CD8-positive, alpha-beta memory T cell (primary cell): ENCODE measurements around the gene HS3ST3B1. TPM values are rescaled to one million over a fixed set of nuclear protein-coding genes. Genes with fewer than 3 reads are reported as not detected.

Experiments used
- CTCF ChIA-PET: fragments of 350-600 bp; sonication (Branson Sonifier 250); formaldehyde crosslinking; loops from one replicate; lab custom pipeline; 2021; ENCODE audit warnings: antibody characterized with exemption; lab: Charles Lee
- POLR2A ChIA-PET: fragments of 350-600 bp; sonication (Branson Sonifier 250); formaldehyde crosslinking; loops from one replicate; lab custom pipeline; 2021; ENCODE audit warnings: antibody characterized with exemption; lab: Charles Lee
- DNase-seq, 5 donors: peaks; one replicate each; pipeline versions ENCODE4 v3.0.0 to v3.0.0-alpha.2; 2020 to 2022; ENCODE audit warnings: mixed read lengths in 1 of 5
- H3K27ac ChIP-seq: one replicate; pipeline ENCODE4 v1.7.0; 2013; ENCODE audit warnings: low read depth, mild to moderate bottlenecking, low read length, moderate library complexity
- H3K27me3 ChIP-seq: 2 replicates; pipeline ENCODE4 v1.7.0; 2013; ENCODE audit warnings: low read length, mild to moderate bottlenecking; ENCODE audit not compliant: insufficient read depth, poor library complexity, severe bottlenecking
- H3K36me3 ChIP-seq: 2 replicates; pipeline ENCODE4 v1.7.0; 2013; ENCODE audit warnings: mild to moderate bottlenecking, low read length, moderate library complexity; ENCODE audit not compliant: insufficient read depth
- H3K4me1 ChIP-seq: 2 replicates; pipeline ENCODE4 v1.7.0; 2013; ENCODE audit warnings: mild to moderate bottlenecking, low read length, moderate library complexity; ENCODE audit not compliant: insufficient read depth
- H3K4me3 ChIP-seq: 2 replicates; pipeline ENCODE4 v1.7.0; 2013; ENCODE audit warnings: mild to moderate bottlenecking, low read length
- H3K9me3 ChIP-seq: 2 replicates; pipeline ENCODE4 v1.7.0; 2013; ENCODE audit warnings: mild to moderate bottlenecking, low read length
- H3K27ac Mint-ChIP-seq, 8 donors: one replicate each; pipeline ENCODE4 v1.8.0; 2020 to 2021; ENCODE audit warnings: mixed read lengths in 8 of 8, mild to moderate bottlenecking in 6 of 8, inconsistent platforms in 3 of 8, moderate library complexity in 3 of 8
- H3K27me3 Mint-ChIP-seq, 2 donors: one replicate each; pipeline ENCODE4 v1.8.0; 2020 to 2021; ENCODE audit warnings: mixed read lengths in 2 of 2, mild to moderate bottlenecking in 1 of 2, moderate library complexity in 1 of 2
- H3K36me3 Mint-ChIP-seq, 3 donors: one replicate each; pipeline ENCODE4 v1.8.0; 2020 to 2021; ENCODE audit warnings: mixed read lengths in 3 of 3, inconsistent platforms in 1 of 3, mild to moderate bottlenecking in 1 of 3
- H3K4me1 Mint-ChIP-seq, 3 donors: one replicate each; pipeline ENCODE4 v1.8.0; 2020 to 2021; ENCODE audit warnings: mixed read lengths in 3 of 3, inconsistent platforms in 1 of 3, mild to moderate bottlenecking in 1 of 3
- H3K4me3 Mint-ChIP-seq, 7 donors: one replicate each; pipeline ENCODE4 v1.8.0; 2020 to 2021; ENCODE audit warnings: mixed read lengths in 7 of 7, mild to moderate bottlenecking in 6 of 7, moderate library complexity in 4 of 7, inconsistent platforms in 2 of 7
- H3K9me3 Mint-ChIP-seq, 5 donors: one replicate each; pipeline ENCODE4 v1.8.0; 2020 to 2022; ENCODE audit warnings: mixed read lengths in 5 of 5, mild to moderate bottlenecking in 3 of 5, moderate library complexity in 2 of 5, inconsistent platforms in 1 of 5
- polyA plus RNA-seq: library from polyadenylated mRNA; unstranded; fragments of 300-500 nt; fragmentation: Illumina TruSeq; gene quantifications from one replicate; pipeline ENCODE4 v1.2.3, GENCODE V29; 2021
- total RNA-seq, 2 experiments: library from RNA; stranded (reverse); gene quantifications; one replicate each; pipeline ENCODE4 v1.2.3, GENCODE V29; 2021

Gene HS3ST3B1
- total and polyA plus RNA-seq, 3 experiments from 2014 or later, result 5.5 to 11.0 (median 6.0) TPM

- Mint-ChIP-seq H3K4me3 (peak overlapping the region; percentile 18 to 75 (median 41)), H3K27ac (peak overlapping the region in 6 of 8 donors; percentile 18 to 87 (median 66)), H3K36me3 (peaks cover 4 to 36% (median 9%) of the 10 kb centered on the region in 3 donors), H3K4me1 (peaks cover 50 to 74% (median 65%) of the 10 kb centered on the region in 3 donors), H3K9me3 (no peaks in the 10 kb centered on the region), H3K27me3 (peaks cover 0 to 5% of the 10 kb centered on the region in 2 donors)
- Histone ChIP-seq H3K4me3 (no peak overlapping the region), H3K9me3 (no peaks in the 10 kb centered on the region), H3K27me3 (no peaks in the 10 kb centered on the region), H3K27ac (no peak overlapping the region), H3K4me1 (peaks cover 27% of the 10 kb centered on the region), H3K36me3 (no peaks in the 10 kb centered on the region)
- no peak for DNase-seq
- POLR2A ChIA-PET, result no interaction called here
- CTCF ChIA-PET, result interaction anchor here (0.8 kb wide), 1 partner anchor 9 kb away, joined by 3 read pairs; no protein-coding TSS in a partner anchor
These were observed 9.7 kb downstream of the HS3ST3B1 start for GRCh38 chr17:14310605-14311004.

DNA sequence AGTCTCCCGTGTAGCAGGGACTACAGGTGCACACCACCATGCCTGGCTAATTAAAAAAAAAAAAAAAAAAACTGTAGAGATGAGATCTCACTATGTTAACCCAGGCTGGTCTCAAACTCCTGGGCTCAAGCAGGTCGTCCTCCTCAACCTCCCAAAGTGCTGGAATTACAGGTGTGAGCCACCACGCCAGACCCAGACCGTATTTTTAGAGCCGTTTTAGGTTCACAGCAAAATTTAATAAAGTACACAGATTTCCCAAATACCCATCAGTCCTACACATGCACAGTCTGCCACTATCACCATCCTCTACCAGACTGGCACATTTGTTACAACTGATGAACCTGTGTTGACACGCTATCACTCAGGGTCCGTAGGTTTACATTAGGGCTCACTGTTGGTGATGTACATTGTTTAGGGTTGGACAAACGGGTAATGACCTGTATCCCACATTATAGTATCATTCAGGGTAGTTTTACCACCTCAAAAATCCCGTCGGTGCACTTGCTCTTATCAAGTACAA is 10.4 kb downstream of the HS3ST3B1 start:
- Histone ChIP-seq H3K27ac (no peak overlapping the region), H3K36me3 (no peaks in the 10 kb centered on the region), H3K27me3 (no peaks in the 10 kb centered on the region), H3K4me1 (peaks cover 26% of the 10 kb centered on the region), H3K9me3 (no peaks in the 10 kb centered on the region), H3K4me3 (no peak overlapping the region)
- H3K27me3 Mint-ChIP-seq, result peaks cover 0 to 5% of the 10 kb centered on the region in 2 donors
- peaks cover 48 to 74% (median 64%) of the 10 kb centered on the region in 3 donors for H3K4me1 Mint-ChIP-seq
- no peak for DNase-seq
- peak overlapping the region in 2 of 7 donors; percentile 36 to 48 for H3K4me3 Mint-ChIP-seq
- peaks cover 4 to 39% (median 9%) of the 10 kb centered on the region in 3 donors for H3K36me3 Mint-ChIP-seq
- peak overlapping the region in 4 of 8 donors; percentile 18 to 37 (median 29) for H3K27ac Mint-ChIP-seq
- H3K9me3 Mint-ChIP-seq, result no peaks in the 10 kb centered on the region
- ChIA-PET CTCF (no interaction called here), POLR2A (no interaction called here)

- Histone ChIP-seq H3K27me3 (no peaks in the 10 kb centered on the region), H3K4me3 (no peak overlapping the region), H3K4me1 (peaks cover 25% of the 10 kb centered on the region), H3K27ac (no peak overlapping the region), H3K9me3 (no peaks in the 10 kb centered on the region), H3K36me3 (no peaks in the 10 kb centered on the region)
- CTCF ChIA-PET, result no interaction called here
- Mint-ChIP-seq H3K9me3 (no peaks in the 10 kb centered on the region), H3K4me1 (peaks cover 51 to 75% (median 66%) of the 10 kb centered on the region in 3 donors), H3K27me3 (peaks cover 0 to 5% of the 10 kb centered on the region in 2 donors), H3K36me3 (peaks cover 4 to 41% (median 9%) of the 10 kb centered on the region in 3 donors), H3K4me3 (peak overlapping the region in 1 of 7 donors; percentile 36), H3K27ac (peak overlapping the region in 5 of 8 donors; percentile 18 to 64 (median 29))
- no peak for DNase-seq
- POLR2A ChIA-PET, result interaction anchor here (0.6 kb wide), 1 partner anchor 1901 kb away, joined by 5 read pairs; no protein-coding TSS in a partner anchor
These were observed 11.1 kb downstream of the HS3ST3B1 start for GRCh38 chr17:14311981-14312380.

GRCh38 chr17:14312522-14312921 is 11.6 kb downstream of the HS3ST3B1 start:
- H3K4me1 Mint-ChIP-seq, result peaks cover 56 to 79% (median 71%) of the 10 kb centered on the region in 3 donors
- POLR2A ChIA-PET, result interaction anchor here (0.6 kb wide), 1 partner anchor 1901 kb away, joined by 5 read pairs; no protein-coding TSS in a partner anchor
- CTCF ChIA-PET, result interaction anchor here (1.2 kb wide), 1 partner anchor 9 kb away, joined by 3 read pairs; no protein-coding TSS in a partner anchor

DNA sequence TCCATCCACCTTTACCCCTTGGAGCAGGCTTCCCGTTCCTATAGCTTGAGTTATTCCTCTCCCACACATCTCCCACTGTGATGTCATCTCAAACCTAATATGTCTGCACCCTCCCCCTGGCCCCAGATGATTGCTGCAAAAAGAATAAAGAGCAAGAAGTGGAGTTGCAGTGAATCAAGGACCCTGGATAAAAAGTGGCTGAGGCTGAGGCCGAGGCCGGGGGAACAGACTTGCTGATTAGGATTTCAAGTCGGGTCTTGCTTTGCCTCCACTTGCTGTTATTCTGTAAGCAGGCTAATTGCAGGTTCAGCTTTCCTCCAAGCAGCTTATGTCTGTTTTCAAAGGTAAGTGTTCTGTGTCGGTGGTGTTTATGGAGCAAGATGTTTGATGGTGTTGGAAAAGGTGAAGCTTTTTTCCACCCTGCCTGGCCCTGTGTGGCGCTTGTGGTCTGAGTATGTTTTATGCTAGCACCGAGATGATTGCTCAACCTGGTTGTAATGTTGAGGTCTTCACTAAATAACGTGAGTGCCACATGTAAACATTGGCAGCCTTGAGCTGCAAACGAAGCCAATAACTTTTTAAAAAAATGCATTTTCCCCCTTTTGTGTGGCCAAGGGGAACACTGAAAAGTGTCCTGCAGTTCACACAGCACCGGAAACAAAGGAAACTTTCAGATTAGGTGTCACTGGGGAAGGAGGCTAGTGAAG is 15.4 kb downstream of the HS3ST3B1 start:
- no peak overlapping the region for H3K4me3 ChIP-seq
- peaks cover 4 to 38% (median 9%) of the 10 kb centered on the region in 3 donors for H3K36me3 Mint-ChIP-seq
- POLR2A ChIA-PET, result interaction anchor here (1.5 kb wide), 1 partner anchor 15 kb away, joined by 6 read pairs; the partner anchor contains the start of gene HS3ST3B1
- H3K27ac ChIP-seq, result no peak overlapping the region
- CTCF ChIA-PET, result interaction anchor here (1.4 kb wide), 1 partner anchor 14 kb away, joined by 3 read pairs; no protein-coding TSS in a partner anchor
- H3K27me3 Mint-ChIP-seq, result no peaks in the 10 kb centered on the region
- H3K9me3 Mint-ChIP-seq, result no peaks in the 10 kb centered on the region
- no peak for DNase-seq
- H3K9me3 ChIP-seq, result no peaks in the 10 kb centered on the region
- no peaks in the 10 kb centered on the region for H3K27me3 ChIP-seq
- H3K36me3 ChIP-seq, result no peaks in the 10 kb centered on the region
- H3K4me3 Mint-ChIP-seq, result peak overlapping the region in 3 of 7 donors; percentile 13 to 48 (median 20)
- H3K27ac Mint-ChIP-seq, result peak overlapping the region in 5 of 8 donors; percentile 10 to 61 (median 29)
- peaks cover 71 to 85% (median 79%) of the 10 kb centered on the region in 3 donors for H3K4me1 Mint-ChIP-seq
- peaks cover 50% of the 10 kb centered on the region for H3K4me1 ChIP-seq

More at GRCh38 chr17:14312522-14312921, 11.6 kb downstream of the HS3ST3B1 start:
- Histone ChIP-seq H3K9me3 (no peaks in the 10 kb centered on the region), H3K36me3 (no peaks in the 10 kb centered on the region), H3K27ac (no peak overlapping the region), H3K27me3 (no peaks in the 10 kb centered on the region), H3K4me1 (peaks cover 31% of the 10 kb centered on the region), H3K4me3 (no peak overlapping the region)
- peaks cover 4 to 41% (median 9%) of the 10 kb centered on the region in 3 donors for H3K36me3 Mint-ChIP-seq
- peak overlapping the region in 4 of 7 donors; percentile 15 to 62 (median 28) for H3K4me3 Mint-ChIP-seq
- DNase-seq, result no peak
- H3K27me3 Mint-ChIP-seq, result peaks cover 0 to 5% of the 10 kb centered on the region in 2 donors
- peak overlapping the region in 3 of 8 donors; percentile 4 to 64 (median 20) for H3K27ac Mint-ChIP-seq
- no peaks in the 10 kb centered on the region for H3K9me3 Mint-ChIP-seq

- Mint-ChIP-seq H3K27ac (peak overlapping the region in 4 of 8 donors; percentile 1 to 68 (median 28)), H3K4me1 (peaks cover 74 to 85% (median 80%) of the 10 kb centered on the region in 3 donors), H3K36me3 (peaks cover 4 to 27% (median 4%) of the 10 kb centered on the region in 3 donors), H3K4me3 (peak overlapping the region in 2 of 7 donors; percentile 57 to 63), H3K27me3 (no peaks in the 10 kb centered on the region), H3K9me3 (no peaks in the 10 kb centered on the region)
- H3K27me3 ChIP-seq, result no peaks in the 10 kb centered on the region
- no peaks in the 10 kb centered on the region for H3K36me3 ChIP-seq
- no peak overlapping the region for H3K27ac ChIP-seq
- peaks cover 53% of the 10 kb centered on the region for H3K4me1 ChIP-seq
- no peak overlapping the region for H3K4me3 ChIP-seq
- DNase-seq, result no peak
- ChIA-PET CTCF (interaction anchor here (0.7 to 1.4 kb wide), 2 partner anchors 9 to 15 kb away, joined by 3 read pairs; no protein-coding TSS in a partner anchor), POLR2A (no interaction called here)
- no peaks in the 10 kb centered on the region for H3K9me3 ChIP-seq
These were observed 16.5 kb downstream of the HS3ST3B1 start for GRCh38 chr17:14317383-14317782.

DNA sequence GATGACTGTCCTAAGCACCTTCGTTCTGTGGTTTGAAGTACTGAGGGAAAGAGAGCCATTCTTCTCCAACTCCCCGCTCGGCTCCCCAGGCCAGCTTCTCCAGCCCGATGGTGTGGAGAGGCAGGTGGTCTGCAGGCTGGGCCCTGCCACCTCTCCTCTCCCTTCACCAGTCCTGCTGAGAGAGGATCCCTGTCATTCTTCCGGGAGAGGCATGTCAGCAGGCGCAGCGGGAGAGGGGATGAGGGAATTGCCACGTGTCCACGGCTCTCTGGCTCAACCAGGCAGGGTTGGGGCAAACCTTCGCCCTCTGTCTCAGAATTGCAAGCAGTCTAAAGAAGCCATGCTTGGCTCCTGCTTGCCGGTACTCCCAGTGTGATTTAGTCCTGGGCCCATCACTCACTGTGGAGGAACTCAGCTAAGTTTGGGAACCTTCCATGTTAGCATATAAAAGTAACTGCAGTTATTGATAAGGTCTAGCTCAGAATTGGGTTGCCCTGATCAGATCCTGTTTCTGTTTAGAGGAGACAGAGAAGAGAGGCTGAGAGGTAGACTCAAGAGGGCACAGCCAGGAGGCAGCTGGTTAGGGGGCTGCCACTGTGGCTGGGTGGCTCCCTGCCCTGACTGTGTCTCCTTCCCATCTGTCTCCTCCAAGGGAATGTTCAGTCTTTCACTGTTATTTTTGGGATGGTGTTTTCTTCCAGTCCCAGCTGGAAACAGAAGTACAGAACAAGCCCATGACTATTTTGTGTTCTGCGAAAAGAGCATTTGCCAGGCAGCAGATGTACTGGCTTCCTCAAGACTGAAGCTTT is 17.4 kb downstream of the HS3ST3B1 start:
- Mint-ChIP-seq H3K9me3 (no peaks in the 10 kb centered on the region), H3K4me3 (peak overlapping the region in 4 of 7 donors; percentile 17 to 52 (median 32)), H3K27me3 (no peaks in the 10 kb centered on the region), H3K4me1 (peaks cover 74 to 89% (median 84%) of the 10 kb centered on the region in 3 donors), H3K36me3 (peaks cover 0 to 20% (median under 1%) of the 10 kb centered on the region in 3 donors), H3K27ac (peak overlapping the region in 5 of 8 donors; percentile 7 to 88 (median 31))
- Histone ChIP-seq H3K9me3 (no peaks in the 10 kb centered on the region), H3K36me3 (no peaks in the 10 kb centered on the region), H3K4me1 (peaks cover 53% of the 10 kb centered on the region), H3K4me3 (no peak overlapping the region), H3K27me3 (no peaks in the 10 kb centered on the region), H3K27ac (no peak overlapping the region)
- no peak for DNase-seq
- ChIA-PET POLR2A (no interaction called here), CTCF (no interaction called here)
